SU-DHL-6 (cell line): ENCODE results near the gene DLG1.

Source experiments
- H2AFZ ChIP-seq: fragments of 200-600 bp; sonication (generic); 2 replicates; pipeline ENCODE4 v1.6.1; 2014; ENCODE audit warnings: low read depth, mild to moderate bottlenecking, moderate library complexity, mixed read lengths, antibody characterized with exemption, low read length; ENCODE audit not compliant: severe bottlenecking
- H3F3A ChIP-seq: fragments of 200-600 bp; shearing (Covaris generic); 2 replicates; pipeline ENCODE4 v1.6.0; 2016; ENCODE audit warnings: antibody characterized with exemption, mild to moderate bottlenecking; ENCODE audit not compliant: insufficient read depth
- H3K27ac ChIP-seq: fragments of 200-600 bp; sonication (generic); 2 replicates; pipeline ENCODE4 v1.5.1; 2016; ENCODE audit warnings: low read depth, mild to moderate bottlenecking, low read length, moderate library complexity, mixed read lengths
- H3K27me3 ChIP-seq: fragments of 200-600 bp; sonication (generic), shearing (Covaris generic); 2 replicates; pipeline ENCODE4 v1.6.0; 2014; ENCODE audit warnings: mild to moderate bottlenecking, low read length
- H3K36me3 ChIP-seq: fragments of 200-600 bp; sonication (generic); 2 replicates; pipeline ENCODE4 v1.6.1; 2014; ENCODE audit warnings: mild to moderate bottlenecking, low read length, mixed read lengths
- H3K4me2 ChIP-seq: fragments of 300-600, 200-600 bp; shearing (Covaris generic), sonication (generic); 2 replicates; pipeline ENCODE4 v1.6.0; 2014; ENCODE audit warnings: low read length, low read depth, mild to moderate bottlenecking; ENCODE audit not compliant: poor library complexity, severe bottlenecking
- H3K4me3 ChIP-seq: fragments of 200-600 bp; sonication (generic); 2 replicates; pipeline ENCODE4 v1.5.1; 2014; ENCODE audit warnings: antibody characterized with exemption, low read length, mild to moderate bottlenecking, mixed read lengths; ENCODE audit not compliant: insufficient read depth, poor library complexity, severe bottlenecking
- H3K79me2 ChIP-seq: fragments of 200-600 bp; sonication (generic); 2 replicates; pipeline ENCODE4 v1.6.1; 2014; ENCODE audit warnings: mild to moderate bottlenecking, low read length, moderate library complexity; ENCODE audit not compliant: insufficient read depth
- H3K9ac ChIP-seq: fragments of 200-600 bp; sonication (generic); 2 replicates; pipeline ENCODE4 v1.7.0; 2014; ENCODE audit warnings: mild to moderate bottlenecking, low read length
- H3K9me2 ChIP-seq: fragments of 200-600 bp; sonication (generic); replicated peaks from 2 replicates; pipeline ENCODE4 v1.6.1; 2014; ENCODE audit warnings: low read length; ENCODE audit not compliant: insufficient read depth
- H3K9me3 ChIP-seq: fragments of 200-600 bp; sonication (generic); 2 replicates; pipeline ENCODE4 v1.6.1; 2014; ENCODE audit warnings: low read length, mixed read lengths; ENCODE audit not compliant: insufficient read depth
- H4K20me1 ChIP-seq: fragments of 200-600 bp; sonication (generic); 2 replicates; pipeline ENCODE4 v1.6.1; 2014; ENCODE audit warnings: low read depth, mild to moderate bottlenecking, antibody characterized with exemption, low read length, moderate library complexity, mixed read lengths
- CTCF ChIP-seq: fragments of 200-600 bp; sonication (generic); IDR thresholded peaks from one replicate; pipeline ENCODE4 v1.5.1; 2017; ENCODE audit warnings: antibody characterized with exemption, mild to moderate bottlenecking, low read length, moderate library complexity; ENCODE audit not compliant: insufficient read depth, poor library complexity, severe bottlenecking
- EZH2phosphoT487 ChIP-seq: fragments of 200-600 bp; sonication (generic), shearing (Covaris generic); conservative IDR thresholded peaks from 2 replicates; pipeline ENCODE4 v1.6.1; 2018; ENCODE audit warnings: mild to moderate bottlenecking, antibody characterized with exemption, low read length, moderate library complexity, mixed read lengths

The DLG1 gene

GRCh38 chr3:197155046-197155445, 143.4 kb downstream of the DLG1 start:
- peaks cover 7% of the 10 kb centered on the region; the same call in 1 of the 2 replicates for H3K9me3 ChIP-seq
- no peak overlapping the region for H3K4me3 ChIP-seq
- H2AFZ ChIP-seq: no peak overlapping the region
- H3K4me2 ChIP-seq: no peak overlapping the region
- H4K20me1 ChIP-seq: 0 out of 2 replicates have a peak, but pooled peaks cover 3% of the 10 kb centered on the region
- H3F3A ChIP-seq: peaks cover 24% of the 10 kb centered on the region; the same call in 1 of the 2 replicates
- peaks cover 64% of the 10 kb centered on the region for H3K36me3 ChIP-seq
- no peaks in the 10 kb centered on the region for H3K9me2 ChIP-seq
- peaks cover 97% of the 10 kb centered on the region for H3K79me2 ChIP-seq
- no peak overlapping the region for H3K27ac ChIP-seq
- no peak for TF ChIP-seq EZH2phosphoT487
- TF ChIP-seq CTCF: no peak
- no peaks in the 10 kb centered on the region for H3K27me3 ChIP-seq
- H3K9ac ChIP-seq: no peak overlapping the region

GRCh38 chr3:197151580-197151979, 146.8 kb downstream of the DLG1 start:
- Histone ChIP-seq H3F3A (peaks cover 20% of the 10 kb centered on the region; the same call in 1 of the 2 replicates), H3K36me3 (peaks cover 60% of the 10 kb centered on the region), H3K27me3 (no peaks in the 10 kb centered on the region), H4K20me1 (0 out of 2 replicates have a peak, but pooled peaks cover 3% of the 10 kb centered on the region), H2AFZ (no peak overlapping the region), H3K9me3 (peaks cover 7% of the 10 kb centered on the region; the same call in 1 of the 2 replicates), H3K79me2 (peaks cover 99% of the 10 kb centered on the region), H3K9me2 (no peaks in the 10 kb centered on the region), H3K9ac (no peak overlapping the region), H3K4me2 (peak overlapping the region; percentile 4), H3K27ac (peak overlapping the region; percentile 25; the same call in 1 of the 2 replicates), H3K4me3 (no peak overlapping the region)
- no peak for TF ChIP-seq EZH2phosphoT487
- TF ChIP-seq CTCF: no peak

GRCh38 chr3:197149528-197149927, 148.9 kb downstream of the DLG1 start:
- H3F3A ChIP-seq: peaks cover 20% of the 10 kb centered on the region; the same call in 1 of the 2 replicates
- H3K79me2 ChIP-seq: peaks cover 96% of the 10 kb centered on the region
- no peak overlapping the region for H2AFZ ChIP-seq
- no peak overlapping the region for H3K9ac ChIP-seq
- H3K9me3 ChIP-seq: no peaks in the 10 kb centered on the region
- H3K4me2 ChIP-seq: no peak overlapping the region
- peak overlapping the region; percentile 33; the same call in 1 of the 2 replicates for H3K27ac ChIP-seq
- no peaks in the 10 kb centered on the region for H3K9me2 ChIP-seq
- H4K20me1 ChIP-seq: 0 out of 2 replicates have a peak, but pooled peaks cover 3% of the 10 kb centered on the region
- no peak overlapping the region for H3K4me3 ChIP-seq
- TF ChIP-seq CTCF: no peak
- TF ChIP-seq EZH2phosphoT487: no peak
- H3K27me3 ChIP-seq: no peaks in the 10 kb centered on the region
- peaks cover 50% of the 10 kb centered on the region for H3K36me3 ChIP-seq
